GM18861 (cell line): Measurements from ENCODE around the gene HOXD12.

Experiments used
- ATAC-seq: cut with Tn5 transposase; IDR thresholded peaks from one replicate; pipeline ENCODE4 v1.9.1; 2021; ENCODE audit not compliant: unreplicated experiment

Gene HOXD12

GRCh38 chr2:176105078-176105729, 5.6 kb downstream of the HOXD12 start:
- ATAC-seq: no peak

GRCh38 chr2:176105730-176106580, 6.4 kb downstream of the HOXD12 start:
- ATAC-seq: no peak

- ATAC-seq: no peak
These were observed 7.3 kb downstream of the HOXD12 start, which contains the start of gene HOXD11 for GRCh38 chr2:176106581-176107539. TSS of gene HOXD11 (plus strand) at chr2:176107280. CDS start at chr2:176107356, 76 bp downstream.

- no peak for ATAC-seq
These were observed 8.2 kb downstream of the HOXD12 start for GRCh38 chr2:176107731-176108181.

- ATAC-seq: no peak
These were observed 9.8 kb downstream of the HOXD12 start for GRCh38 chr2:176109192-176109901.

- ATAC-seq: no peak
These were observed 10.4 kb downstream of the HOXD12 start for GRCh38 chr2:176109946-176110345.

- no peak for ATAC-seq
These were observed 11.1 kb downstream of the HOXD12 start for GRCh38 chr2:176110415-176111308.

GRCh38 chr2:176111309-176111663, 11.7 kb downstream of the HOXD12 start:
- ATAC-seq: no peak

GRCh38 chr2:176111846-176112374, 12.3 kb downstream of the HOXD12 start:
- no peak for ATAC-seq

GRCh38 chr2:176112375-176113302, 13.0 kb downstream of the HOXD12 start:
- no peak for ATAC-seq

GRCh38 chr2:176114120-176114929, 14.7 kb downstream of the HOXD12 start:
- no peak for ATAC-seq

GRCh38 chr2:176114930-176115625, 15.5 kb downstream of the HOXD12 start:
- no peak for ATAC-seq

GRCh38 chr2:176115883-176116813, 16.6 kb downstream of the HOXD12 start, which contains the start of gene HOXD10:
TSS of gene HOXD10 (plus strand) at chr2:176116778. CDS start at chr2:176116834, 56 bp downstream.
- no peak for ATAC-seq

- no peak for ATAC-seq
These were observed 17.7 kb downstream of the HOXD12 start for GRCh38 chr2:176117162-176117822.

- no peak for ATAC-seq
These were observed 18.3 kb downstream of the HOXD12 start for GRCh38 chr2:176117823-176118371.
